Dedifferentiated amniotic fluid mesenchymal stem cell (primary cell): ENCODE data around the gene CDK10.
"Not testable (repeated sequence)": the region's sequence is repeated elsewhere in the genome, so short reads cannot be mapped to it uniquely, and the experiment has no call there.

Source experiments
- DNase-seq: peaks from one replicate; pipeline ENCODE4 v3.0.0-alpha.2; 2016; ENCODE audit errors: extremely low spot score

Gene CDK10

GRCh38 chr16:89695875-89696669 lies 9.6 kb downstream of the CDK10 start:
- no peak for DNase-seq

GRCh38 chr16:89696670-89697128 lies 10.2 kb downstream of the CDK10 start:
- no peak for DNase-seq

GRCh38 chr16:89697161-89697615 lies 10.7 kb downstream of the CDK10 start:
- no peak for DNase-seq

- DNase-seq, result no peak
These were observed 11.3 kb downstream of the CDK10 start for GRCh38 chr16:89697616-89698331.

- not testable (repeated sequence) for DNase-seq
These were observed 12.2 kb downstream of the CDK10 start for GRCh38 chr16:89698717-89699116.

GRCh38 chr16:89699629-89700099 lies 13.2 kb downstream of the CDK10 start:
- DNase-seq, result not testable (repeated sequence)

- DNase-seq, result peak; percentile 93
These were observed 13.7 kb downstream of the CDK10 start for GRCh38 chr16:89700100-89700648.

- DNase-seq, result no peak
These were observed 14.3 kb downstream of the CDK10 start for GRCh38 chr16:89700649-89701424.

- peak; percentile 43 for DNase-seq
These were observed 15.2 kb downstream of the CDK10 start, which contains the start of gene SPATA2L for GRCh38 chr16:89701425-89702406. TSS of gene SPATA2L (minus strand) at chr16:89701705. CDS start at chr16:89701232, 473 bp downstream.

GRCh38 chr16:89704281-89704680 lies 17.8 kb downstream of the CDK10 start:
- DNase-seq, result no peak

GRCh38 chr16:89705006-89705405 lies 18.5 kb downstream of the CDK10 start:
- no peak for DNase-seq

- DNase-seq, result no peak
These were observed 20.2 kb downstream of the CDK10 start for GRCh38 chr16:89706518-89707260.

- DNase-seq, result no peak
These were observed 21.2 kb downstream of the CDK10 start for GRCh38 chr16:89707695-89708094.

- no peak for DNase-seq
These were observed 22.0 kb downstream of the CDK10 start for GRCh38 chr16:89708481-89708931.

GRCh38 chr16:89709166-89709565 lies 22.7 kb downstream of the CDK10 start:
- no peak for DNase-seq

- no peak for DNase-seq
These were observed 23.4 kb downstream of the CDK10 start for GRCh38 chr16:89709716-89710432.

GRCh38 chr16:89710709-89711564 lies 24.4 kb downstream of the CDK10 start:
- DNase-seq, result no peak
